ENCODE measurements around the gene IL6R.

Gene IL6R

GRCh38 chr1:154435599-154436200 is 30.6 kb downstream of the IL6R start:
- no peak for ATAC-seq
- no peak for TF ChIP-seq POU6F1 (CRISPR knock-in tag; IDR thresholded peaks at IDR 0.05; ENCODE audit: borderline replicate concordance, low read depth)
- TF ChIP-seq TCF4 (CRISPR knock-in tag; IDR thresholded peaks at IDR 0.05; ENCODE audit: borderline replicate concordance), result no peak
- TF ChIP-seq ZC3H10 (CRISPR knock-in tag; IDR thresholded peaks at IDR 0.05), result no peak
- no peak for TF ChIP-seq BACH2 (CRISPR knock-in tag; IDR thresholded peaks at IDR 0.05; ENCODE audit: borderline replicate concordance)
- no peak for TF ChIP-seq RARB (CRISPR knock-in tag; IDR thresholded peaks at IDR 0.05)
- TF ChIP-seq ESRRG (CRISPR knock-in tag; IDR thresholded peaks at IDR 0.05), result no peak
- TF ChIP-seq GLIS3 (CRISPR knock-in tag; IDR thresholded peaks at IDR 0.05), result no peak

- TF ChIP-seq ZFP30 (CRISPR knock-in tag; IDR thresholded peaks at IDR 0.05), result no peak
- no peak for TF ChIP-seq PPARA (CRISPR knock-in tag; IDR thresholded peaks at IDR 0.05; ENCODE audit: borderline replicate concordance)
- no peak for TF ChIP-seq TOX (CRISPR knock-in tag; IDR thresholded peaks at IDR 0.05; ENCODE audit: borderline replicate concordance)
- no peak for TF ChIP-seq ZFP3 (CRISPR knock-in tag; IDR thresholded peaks at IDR 0.05)
- TF ChIP-seq BACH2 (CRISPR knock-in tag; IDR thresholded peaks at IDR 0.05; ENCODE audit: borderline replicate concordance), result no peak
- TF ChIP-seq POU6F1 (CRISPR knock-in tag; IDR thresholded peaks at IDR 0.05; ENCODE audit: borderline replicate concordance, low read depth), result no peak
- no peak for TF ChIP-seq ZNF565 (CRISPR knock-in tag; conservative IDR thresholded peaks at IDR 0.05; ENCODE audit: low read depth)
- no peak for TF ChIP-seq ESRRG (CRISPR knock-in tag; IDR thresholded peaks at IDR 0.05)
- no peak for TF ChIP-seq ZNF70 (CRISPR knock-in tag; IDR thresholded peaks at IDR 0.05)
- TF ChIP-seq CSDC2 (CRISPR knock-in tag; IDR thresholded peaks at IDR 0.05), result no peak
- TF ChIP-seq CREB5 (CRISPR knock-in tag; IDR thresholded peaks at IDR 0.05; ENCODE audit: low read depth), result no peak
- no peak for TF ChIP-seq GLIS3 (CRISPR knock-in tag; IDR thresholded peaks at IDR 0.05)
- TF ChIP-seq ZNF8 (CRISPR knock-in tag; IDR thresholded peaks at IDR 0.05), result no peak
- no peak for ATAC-seq
These were observed 31.3 kb downstream of the IL6R start for GRCh38 chr1:154436433-154436832.

GRCh38 chr1:154440036-154440804 is 35.1 kb downstream of the IL6R start:
- TF ChIP-seq POU6F1 (CRISPR knock-in tag; IDR thresholded peaks at IDR 0.05; ENCODE audit: borderline replicate concordance, low read depth), result no peak
- no peak for TF ChIP-seq ARNTL (CRISPR knock-in tag; IDR thresholded peaks at IDR 0.05; ENCODE audit: borderline replicate concordance, low read depth)
- TF ChIP-seq ZFP30 (CRISPR knock-in tag; IDR thresholded peaks at IDR 0.05), result no peak
- no peak for TF ChIP-seq TSHZ2 (CRISPR knock-in tag; IDR thresholded peaks at IDR 0.05)
- no peak for TF ChIP-seq BACH2 (CRISPR knock-in tag; IDR thresholded peaks at IDR 0.05; ENCODE audit: borderline replicate concordance)
- no peak for TF ChIP-seq SNAI2 (CRISPR knock-in tag; IDR thresholded peaks at IDR 0.05)
- no peak for TF ChIP-seq CREB5 (CRISPR knock-in tag; IDR thresholded peaks at IDR 0.05; ENCODE audit: low read depth)
- TF ChIP-seq ZNF565 (CRISPR knock-in tag; conservative IDR thresholded peaks at IDR 0.05; ENCODE audit: low read depth), result no peak
- no peak for TF ChIP-seq ESRRG (CRISPR knock-in tag; IDR thresholded peaks at IDR 0.05)
- TF ChIP-seq ZNF70 (CRISPR knock-in tag; IDR thresholded peaks at IDR 0.05), result no peak
- TF ChIP-seq ZFP3 (CRISPR knock-in tag; IDR thresholded peaks at IDR 0.05), result no peak
- ATAC-seq, result no peak

Measured in SK-N-SH treated with all-trans-retinoic acid at 6 μM for 48 hours (cell line).